Erythroblast (primary cell): ENCODE measurements around the gene SLC19A2.

ENCODE experiments used
- GATA1 ChIP-seq: IDR thresholded peaks from 2 replicates; pipeline ENCODE4 v1.6.1; 2011; ENCODE audit warnings: low read depth, mild to moderate bottlenecking, control low read depth, low read length, moderate library complexity
- POLR2A ChIP-seq: IDR thresholded peaks from 2 replicates; pipeline ENCODE4 v1.6.1; 2011; ENCODE audit warnings: mild to moderate bottlenecking, low read length

DNA sequence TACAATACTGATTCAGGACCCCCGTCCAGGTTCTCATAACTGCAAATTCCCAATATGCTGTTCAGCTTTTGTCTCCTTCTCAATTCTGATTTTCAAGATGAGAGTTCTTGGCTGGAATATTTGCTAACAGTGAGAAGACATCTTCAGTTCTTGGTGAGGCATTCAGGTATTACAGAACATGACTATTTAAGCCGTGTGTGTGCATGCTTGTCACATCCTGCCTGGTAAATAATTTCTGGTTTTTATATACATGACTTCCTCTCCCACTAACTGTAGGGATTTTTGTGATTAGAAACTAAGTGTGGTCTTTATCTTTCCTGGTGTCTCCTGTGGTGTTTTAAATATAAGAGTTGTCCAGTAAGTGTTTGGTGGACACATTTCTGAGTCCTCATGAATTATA is 10.2 kb upstream of the SLC19A2 start:
- TF ChIP-seq POLR2A, result no peak
- no peak for TF ChIP-seq GATA1
